Spleen (tissue), 7 donors: Measurements from ENCODE around the gene SELENOO.

ENCODE experiments used
- POLR2A ChIP-seq, 3 donors: fragments of 450-650 bp; IDR thresholded peaks; one replicate each; pipeline ENCODE4 v1.5.1; 2017; ENCODE audit warnings: antibody characterized with exemption in 3 of 3, mild to moderate bottlenecking in 1 of 3
- TF ChIP-seq, protein P1 (sequence below), 11 experiments: fragments of 200-600 bp in 7 of 11; fragments of 450-650 bp in 4 of 11; sonication (generic) in 4 of 11; IDR thresholded peaks in 8 of 11; conservative IDR thresholded peaks in 3 of 11; 1 replicate in 7 of 11; 2 replicates in 4 of 11; pipeline versions ENCODE4 v1.4.0 to v1.8.0; 2016 to 2021; ENCODE audit warnings: antibody characterized with exemption in 11 of 11, inconsistent platforms in 4 of 11, mild to moderate bottlenecking in 1 of 11
- donor health status: DM: no; HTN: no; CAD: no; lungs with moderate emphysema.
- donor health status: DM: no; HTN: no; CAD: no.
- donor health status: DM: no; HTN: no; CAD: no.

DNA sequence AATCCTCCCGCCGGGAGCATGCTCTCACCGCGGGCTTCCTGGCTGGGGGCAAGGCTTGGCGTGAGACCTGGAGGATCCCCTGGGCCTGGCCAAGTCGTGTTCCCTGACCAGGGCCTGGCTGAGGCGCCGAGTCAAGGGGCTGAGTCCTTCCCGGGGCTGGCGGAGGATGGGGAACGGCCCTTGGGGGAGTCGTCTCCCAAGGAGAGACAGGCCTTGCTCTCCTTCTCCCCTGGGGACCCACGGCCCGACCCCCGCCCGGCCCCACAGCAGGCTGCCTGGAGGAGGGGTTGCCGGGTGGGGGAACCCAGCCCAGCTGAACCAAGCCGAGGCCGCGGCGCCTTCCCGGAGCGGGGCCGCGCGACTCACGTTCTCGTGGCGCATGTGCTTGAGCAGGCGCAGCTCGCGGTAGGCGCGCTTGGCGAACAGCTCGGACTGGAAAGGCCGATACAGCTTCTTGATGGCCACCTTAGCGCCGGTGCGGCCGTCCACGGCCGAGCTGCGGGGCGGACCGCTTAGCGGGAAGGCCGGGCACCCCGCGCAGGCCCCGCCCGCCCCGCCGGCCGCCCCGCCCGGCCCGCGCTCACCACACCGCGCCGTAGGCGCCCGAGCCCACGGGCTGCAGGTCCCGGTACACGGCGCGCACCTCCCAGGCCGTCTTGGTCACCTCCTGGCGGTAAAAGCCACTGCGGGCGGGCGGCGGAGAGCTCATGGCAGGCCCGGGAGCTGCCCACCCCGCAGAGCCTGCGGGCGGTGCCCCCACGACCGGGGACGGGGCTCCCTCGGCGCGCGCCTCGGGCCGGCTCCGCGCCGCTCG, 60.2 kb downstream of the SELENOO start:
- TF ChIP-seq, protein P1, sequence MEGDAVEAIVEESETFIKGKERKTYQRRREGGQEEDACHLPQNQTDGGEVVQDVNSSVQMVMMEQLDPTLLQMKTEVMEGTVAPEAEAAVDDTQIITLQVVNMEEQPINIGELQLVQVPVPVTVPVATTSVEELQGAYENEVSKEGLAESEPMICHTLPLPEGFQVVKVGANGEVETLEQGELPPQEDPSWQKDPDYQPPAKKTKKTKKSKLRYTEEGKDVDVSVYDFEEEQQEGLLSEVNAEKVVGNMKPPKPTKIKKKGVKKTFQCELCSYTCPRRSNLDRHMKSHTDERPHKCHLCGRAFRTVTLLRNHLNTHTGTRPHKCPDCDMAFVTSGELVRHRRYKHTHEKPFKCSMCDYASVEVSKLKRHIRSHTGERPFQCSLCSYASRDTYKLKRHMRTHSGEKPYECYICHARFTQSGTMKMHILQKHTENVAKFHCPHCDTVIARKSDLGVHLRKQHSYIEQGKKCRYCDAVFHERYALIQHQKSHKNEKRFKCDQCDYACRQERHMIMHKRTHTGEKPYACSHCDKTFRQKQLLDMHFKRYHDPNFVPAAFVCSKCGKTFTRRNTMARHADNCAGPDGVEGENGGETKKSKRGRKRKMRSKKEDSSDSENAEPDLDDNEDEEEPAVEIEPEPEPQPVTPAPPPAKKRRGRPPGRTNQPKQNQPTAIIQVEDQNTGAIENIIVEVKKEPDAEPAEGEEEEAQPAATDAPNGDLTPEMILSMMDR (IDR thresholded peaks at IDR 0.05 in 8 of 11, conservative IDR thresholded peaks at IDR 0.05 in 3 of 11), result no peak
- TF ChIP-seq POLR2A (IDR thresholded peaks at IDR 0.05), result no peak
